Hepatocyte (in vitro differentiated cells): ENCODE results near the gene PIGP. TPM values are rescaled to one million over a fixed set of nuclear protein-coding genes. Genes with fewer than 3 reads are reported as not detected.

Experiments
- DNase-seq: peaks from one replicate; pipeline ENCODE4 v3.0.0-alpha.2; 2016; ENCODE audit warnings: low spot score
- H2AFZ ChIP-seq: fragments of 200-600 bp; sonication (generic); 2 replicates; pipeline ENCODE4 v1.6.0; 2016; ENCODE audit warnings: antibody characterized with exemption, mild to moderate bottlenecking
- H3K27ac ChIP-seq: fragments of 200-600 bp; sonication (generic); 2 replicates; pipeline ENCODE4 v1.5.1; 2016; ENCODE audit warnings: mild to moderate bottlenecking
- H3K27me3 ChIP-seq: fragments of 200-600 bp; sonication (generic); 2 replicates; pipeline ENCODE4 v1.6.1; 2016
- H3K36me3 ChIP-seq: fragments of 200-600 bp; sonication (generic); replicated peaks from 2 replicates; pipeline ENCODE4 v1.5.1; 2016; ENCODE audit warnings: low read depth; ENCODE audit not compliant: insufficient read depth
- H3K4me1 ChIP-seq: fragments of 200-600 bp; sonication (generic); 2 replicates; pipeline ENCODE4 v1.5.1; 2016; ENCODE audit warnings: mild to moderate bottlenecking, moderate library complexity; ENCODE audit not compliant: insufficient read depth
- H3K4me2 ChIP-seq: fragments of 200-600 bp; sonication (generic); 2 replicates; pipeline ENCODE4 v1.6.0; 2016
- H3K4me3 ChIP-seq: fragments of 200-600 bp; sonication (generic); 2 replicates; pipeline ENCODE4 v1.5.1; 2016; ENCODE audit warnings: mild to moderate bottlenecking
- H3K79me2 ChIP-seq: fragments of 200-600 bp; sonication (generic); 2 replicates; pipeline ENCODE4 v1.6.0; 2017; ENCODE audit warnings: mild to moderate bottlenecking
- H3K9me2 ChIP-seq: fragments of 200-600 bp; sonication (generic); replicated peaks from 2 replicates; pipeline ENCODE4 v1.6.0; 2017; ENCODE audit warnings: mild to moderate bottlenecking; ENCODE audit not compliant: insufficient read depth
- H3K9me3 ChIP-seq: fragments of 200-600 bp; sonication (generic); 2 replicates; pipeline ENCODE4 v1.5.1; 2016; ENCODE audit warnings: low read depth, mild to moderate bottlenecking
- H4K20me1 ChIP-seq: fragments of 200-600 bp; sonication (generic); 2 replicates; pipeline ENCODE4 v1.6.0; 2016; ENCODE audit warnings: mild to moderate bottlenecking; ENCODE audit not compliant: insufficient read depth, poor library complexity, severe bottlenecking
- CTCF ChIP-seq: fragments of 200-600 bp; sonication (generic); IDR thresholded peaks from 2 replicates; pipeline ENCODE4 v1.5.1; 2016; ENCODE audit warnings: antibody characterized with exemption, mild to moderate bottlenecking; ENCODE audit not compliant: poor library complexity
- EZH2 ChIP-seq: fragments of 200-600 bp; sonication (generic); IDR thresholded peaks from 2 replicates; pipeline ENCODE4 v1.6.1; 2016; ENCODE audit warnings: antibody characterized with exemption, mild to moderate bottlenecking, borderline replicate concordance
- EZH2phosphoT487 ChIP-seq: fragments of 200-600 bp; sonication (generic); IDR thresholded peaks from one replicate; pipeline ENCODE4 v1.6.1; 2018; ENCODE audit warnings: antibody characterized with exemption, mild to moderate bottlenecking, low read depth, moderate library complexity; ENCODE audit not compliant: unreplicated experiment, severe bottlenecking
- WGBS: methylation state at CpG from one replicate; pipeline ENCODE4 v1.1.6; 2016; ENCODE audit warnings: low lambda C conversion rate; ENCODE audit errors: missing lambda C conversion rate; 5-methylcytosine and 5-hydroxymethylcytosine counted together
- polyA plus RNA-seq: library from polyadenylated mRNA; unstranded; fragments of >200 nt; fragmentation: Nextera tagmentation; extraction: Ambion mirVana; gene quantifications from 2 replicates; pipeline ENCODE4 v1.2.1, GENCODE V29; 2016
- total RNA-seq: library from RNA; depleted of rRNA; stranded (reverse); fragments of >200 nt; gene quantifications from 2 replicates; pipeline ENCODE4 v1.2.3, GENCODE V29; 2014

PIGP gene
- total and polyA plus RNA-seq, 2 experiments from 2014 or later: 23.3 to 39.9 TPM

- Histone ChIP-seq H3K9me2 (no peaks in the 10 kb centered on the region), H3K27me3 (no peaks in the 10 kb centered on the region), H3K4me2 (no peak overlapping the region), H3K9me3 (no peaks in the 10 kb centered on the region), H4K20me1 (peaks cover 85% of the 10 kb centered on the region), H3K79me2 (peaks cover 99% of the 10 kb centered on the region), H3K4me3 (no peak overlapping the region), H2AFZ (no peak overlapping the region), H3K4me1 (peaks cover 6% of the 10 kb centered on the region), H3K36me3 (no peaks in the 10 kb centered on the region), H3K27ac (no peak overlapping the region)
- TF ChIP-seq CTCF (no peak), EZH2phosphoT487 (no peak), EZH2 (no peak)
- no peak for DNase-seq
Measured at GRCh38 chr21:37082856-37083528, 10.1 kb upstream of the PIGP start.

GRCh38 chr21:37082375-37082774 is 9.5 kb upstream of the PIGP start:
- Histone ChIP-seq H3K4me2 (no peak overlapping the region), H3K9me3 (no peaks in the 10 kb centered on the region), H2AFZ (no peak overlapping the region), H3K9me2 (no peaks in the 10 kb centered on the region), H3K4me1 (peaks cover 6% of the 10 kb centered on the region), H3K36me3 (no peaks in the 10 kb centered on the region), H3K27me3 (no peaks in the 10 kb centered on the region), H3K27ac (no peak overlapping the region), H4K20me1 (peaks cover 85% of the 10 kb centered on the region), H3K4me3 (no peak overlapping the region), H3K79me2 (peaks cover 99% of the 10 kb centered on the region)
- 89% methylated on average over 1 of the region's 1 CpG for WGBS
- no peak for DNase-seq
- no peak for TF ChIP-seq EZH2phosphoT487
- TF ChIP-seq CTCF: no peak
- TF ChIP-seq EZH2: no peak

- no peaks in the 10 kb centered on the region for H3K27me3 ChIP-seq
- no peak overlapping the region for H3K4me2 ChIP-seq
- TF ChIP-seq CTCF: no peak
- TF ChIP-seq EZH2: no peak
- no peak for TF ChIP-seq EZH2phosphoT487
- no peaks in the 10 kb centered on the region for H3K9me2 ChIP-seq
- peaks cover 100% of the 10 kb centered on the region for H3K79me2 ChIP-seq
- no peak overlapping the region for H3K4me3 ChIP-seq
- no peak overlapping the region for H3K27ac ChIP-seq
- DNase-seq: no peak
- peaks cover 85% of the 10 kb centered on the region for H4K20me1 ChIP-seq
- no peaks in the 10 kb centered on the region for H3K36me3 ChIP-seq
- peaks cover 14% of the 10 kb centered on the region for H3K4me1 ChIP-seq
- no peak overlapping the region for H2AFZ ChIP-seq
- H3K9me3 ChIP-seq: no peaks in the 10 kb centered on the region
- WGBS: 65% methylated on average over 6 of the region's 6 CpGs
Measured at GRCh38 chr21:37079211-37079824, 6.4 kb upstream of the PIGP start.
